Endodermal cell (in vitro differentiated cells): ENCODE measurements around the gene SLC35B2. TPM values are rescaled to one million over a fixed set of nuclear protein-coding genes. Genes with fewer than 3 reads are reported as not detected.

ENCODE experiments used
- DNase-seq: peaks from one replicate; pipeline ENCODE4 v3.0.0-alpha.2; 2017
- H3K27ac ChIP-seq: 2 replicates; pipeline ENCODE4 v1.5.1; 2013; ENCODE audit warnings: mild to moderate bottlenecking, low read depth, low read length, moderate library complexity
- H3K27me3 ChIP-seq: 2 replicates; pipeline ENCODE4 v1.6.1; 2013; ENCODE audit warnings: mild to moderate bottlenecking, low read length, moderate library complexity; ENCODE audit not compliant: insufficient read depth, control insufficient read depth, poor library complexity, severe bottlenecking
- H3K36me3 ChIP-seq: 2 replicates; pipeline ENCODE4 v1.7.0; 2013; ENCODE audit warnings: mild to moderate bottlenecking, low read length, moderate library complexity; ENCODE audit not compliant: control insufficient read depth, insufficient read depth
- H3K4me1 ChIP-seq: one replicate; pipeline ENCODE4 v1.7.0; 2013; ENCODE audit warnings: low read length; ENCODE audit not compliant: control insufficient read depth, insufficient read depth
- H3K4me3 ChIP-seq: 2 replicates; pipeline ENCODE4 v1.5.1; 2013; ENCODE audit warnings: mild to moderate bottlenecking, low read length, moderate library complexity
- H3K9ac ChIP-seq: 2 replicates; pipeline ENCODE4 v1.6.1; 2013; ENCODE audit warnings: mild to moderate bottlenecking, low read length, moderate library complexity; ENCODE audit not compliant: poor library complexity, severe bottlenecking; ENCODE audit errors: extremely low read depth
- H3K9me3 ChIP-seq: 2 replicates; pipeline ENCODE4 v1.6.1; 2013; ENCODE audit warnings: mild to moderate bottlenecking, low read length, moderate library complexity; ENCODE audit not compliant: control insufficient read depth
- H3K27ac Mint-ChIP-seq: 2 replicates; pipeline ENCODE4 v1.8.0; 2020; ENCODE audit warnings: mixed read lengths
- H3K27me3 Mint-ChIP-seq: 2 replicates; pipeline ENCODE4 v1.8.0; 2021; ENCODE audit warnings: mild to moderate bottlenecking, mixed read lengths; ENCODE audit not compliant: insufficient read depth
- H3K36me3 Mint-ChIP-seq: 2 replicates; pipeline ENCODE4 v1.8.0; 2020; ENCODE audit warnings: low read depth, mixed read lengths
- H3K4me1 Mint-ChIP-seq: 2 replicates; pipeline ENCODE4 v1.8.0; 2020; ENCODE audit warnings: mixed read lengths
- H3K4me3 Mint-ChIP-seq: 2 replicates; pipeline ENCODE4 v1.8.0; 2020; ENCODE audit warnings: mild to moderate bottlenecking, moderate library complexity, mixed read lengths
- H3K9me3 Mint-ChIP-seq: 2 replicates; pipeline ENCODE4 v1.8.0; 2020; ENCODE audit warnings: mild to moderate bottlenecking, mixed read lengths
- CTCF ChIP-seq: fragments of 200-600 bp; sonication (generic); conservative IDR thresholded peaks from 2 replicates; pipeline ENCODE4 v1.5.0; 2021; ENCODE audit warnings: antibody characterized with exemption, mild to moderate bottlenecking
- WGBS, 2 experiments: methylation state at CpG; one replicate each; pipeline versions ENCODE4 v1.1.5 to v1.1.7; 2013; ENCODE audit warnings: missing lambda C conversion rate in 2 of 2, mixed read lengths in 1 of 2; ENCODE audit not compliant: insufficient coverage in 1 of 2, insufficient read length in 1 of 2; 5-methylcytosine and 5-hydroxymethylcytosine counted together
- total RNA-seq, 2 donors: library from RNA; stranded (reverse); fragmentation: NEBNext Ultra II Directional in 1 of 2; extraction: Animal tissue kit (Norgen Biotek cat#: 25700) in 1 of 2; gene quantifications; 2 replicates in 1 of 2; 3 replicates in 1 of 2; pipeline ENCODE4 v1.2.1, GENCODE V29; 2021

SLC35B2 gene
- total RNA-seq, 2 donors from 2014 or later: 52.5 to 54.3 TPM

- H3K36me3 ChIP-seq: peaks cover 60% of the 10 kb centered on the region
- no peak overlapping the region for H3K27ac ChIP-seq
- no peak overlapping the region for H3K4me3 Mint-ChIP-seq
- H3K27me3 ChIP-seq: no peaks in the 10 kb centered on the region
- H3K9me3 Mint-ChIP-seq: no peaks in the 10 kb centered on the region
- DNase-seq: peak; percentile 73
- H3K9ac ChIP-seq: no peak overlapping the region
- H3K36me3 Mint-ChIP-seq: peaks cover 64% of the 10 kb centered on the region
- no peaks in the 10 kb centered on the region for H3K27me3 Mint-ChIP-seq
- H3K4me1 Mint-ChIP-seq: peaks cover 33% of the 10 kb centered on the region
- H3K9me3 ChIP-seq: no peaks in the 10 kb centered on the region
- WGBS, 2 experiments: 89 to 92% methylated on average over 7 to 12 of the region's 12 CpGs
- H3K4me1 ChIP-seq: peaks cover 3% of the 10 kb centered on the region
- no peak for TF ChIP-seq CTCF
- H3K4me3 ChIP-seq: no peak overlapping the region
- H3K27ac Mint-ChIP-seq: peak overlapping the region; percentile 45
These were observed 2.9 kb downstream of the SLC35B2 start for GRCh38 chr6:44254191-44255104.

GRCh38 chr6:44253307-44254101 lies 3.8 kb downstream of the SLC35B2 start:
- 86 to 100% methylated on average over 2 to 10 of the region's 10 CpGs for WGBS, 2 experiments
- TF ChIP-seq CTCF: peak; percentile 81
- Mint-ChIP-seq H3K9me3 (no peaks in the 10 kb centered on the region), H3K27me3 (no peaks in the 10 kb centered on the region), H3K4me3 (no peak overlapping the region), H3K36me3 (peaks cover 72% of the 10 kb centered on the region), H3K4me1 (peaks cover 41% of the 10 kb centered on the region), H3K27ac (peak overlapping the region; percentile 62)
- Histone ChIP-seq H3K4me3 (no peak overlapping the region), H3K4me1 (peaks cover 3% of the 10 kb centered on the region), H3K36me3 (peaks cover 69% of the 10 kb centered on the region), H3K27me3 (no peaks in the 10 kb centered on the region), H3K9ac (no peak overlapping the region), H3K27ac (no peak overlapping the region), H3K9me3 (no peaks in the 10 kb centered on the region)
- DNase-seq: peak; percentile 89

- Mint-ChIP-seq H3K4me3 (no peak overlapping the region), H3K36me3 (peaks cover 83% of the 10 kb centered on the region), H3K27me3 (no peaks in the 10 kb centered on the region), H3K9me3 (peaks cover 2% of the 10 kb centered on the region), H3K27ac (peak overlapping the region; percentile 50), H3K4me1 (peaks cover 38% of the 10 kb centered on the region)
- H3K27me3 ChIP-seq: no peaks in the 10 kb centered on the region
- no peak overlapping the region for H3K4me3 ChIP-seq
- no peak for DNase-seq
- TF ChIP-seq CTCF: no peak
- no peaks in the 10 kb centered on the region for H3K9me3 ChIP-seq
- H3K27ac ChIP-seq: no peak overlapping the region
- WGBS, 2 experiments: 96% methylated on average over 14 of the region's 14 CpGs
- peaks cover 3% of the 10 kb centered on the region for H3K4me1 ChIP-seq
- H3K9ac ChIP-seq: no peak overlapping the region
- H3K36me3 ChIP-seq: peaks cover 77% of the 10 kb centered on the region
These were observed 5.5 kb downstream of the SLC35B2 start for GRCh38 chr6:44251576-44252524.
